NB4 (cell line): ENCODE data around the gene IGFBP6.

Experiments used
- MYC ChIP-seq: IDR thresholded peaks from 2 replicates; pipeline ENCODE4 v1.6.1; 2011; ENCODE audit warnings: low read depth, low read length
- POLR2A ChIP-seq: IDR thresholded peaks from 2 replicates; pipeline ENCODE4 v1.6.1; 2011; ENCODE audit warnings: mild to moderate bottlenecking; ENCODE audit not compliant: insufficient read length; ENCODE audit errors: extremely low read depth
- TF ChIP-seq, protein P1 (sequence below): IDR thresholded peaks from one replicate; pipeline ENCODE4 v1.5.1; 2012; ENCODE audit warnings: low read depth, low read length

DNA sequence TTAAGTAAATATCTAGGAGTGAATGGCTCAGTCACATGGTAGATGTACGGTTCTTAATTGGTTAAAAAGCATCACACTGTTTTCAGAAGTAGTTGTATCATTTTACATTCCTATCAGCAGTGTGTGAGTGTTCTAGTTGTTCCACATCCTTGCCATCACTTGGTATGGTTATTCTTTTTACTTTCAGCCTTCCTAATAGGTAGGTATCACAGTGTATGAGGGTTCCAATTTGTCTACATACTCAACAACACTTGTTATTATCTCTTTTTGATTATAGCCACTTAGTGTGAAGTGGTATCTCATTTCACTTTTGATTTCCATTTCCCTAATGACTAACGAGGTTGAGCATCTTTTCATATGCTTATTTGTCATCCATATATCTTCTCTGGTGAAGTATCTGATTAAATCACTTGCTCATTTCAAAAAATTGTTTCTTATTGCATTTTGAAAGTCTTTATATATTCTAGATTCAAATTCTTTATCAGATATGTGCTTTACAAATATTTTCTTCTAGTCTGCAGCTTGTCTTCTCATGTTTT lies 14.8 kb upstream of the IGFBP6 start:
- TF ChIP-seq, protein P1, sequence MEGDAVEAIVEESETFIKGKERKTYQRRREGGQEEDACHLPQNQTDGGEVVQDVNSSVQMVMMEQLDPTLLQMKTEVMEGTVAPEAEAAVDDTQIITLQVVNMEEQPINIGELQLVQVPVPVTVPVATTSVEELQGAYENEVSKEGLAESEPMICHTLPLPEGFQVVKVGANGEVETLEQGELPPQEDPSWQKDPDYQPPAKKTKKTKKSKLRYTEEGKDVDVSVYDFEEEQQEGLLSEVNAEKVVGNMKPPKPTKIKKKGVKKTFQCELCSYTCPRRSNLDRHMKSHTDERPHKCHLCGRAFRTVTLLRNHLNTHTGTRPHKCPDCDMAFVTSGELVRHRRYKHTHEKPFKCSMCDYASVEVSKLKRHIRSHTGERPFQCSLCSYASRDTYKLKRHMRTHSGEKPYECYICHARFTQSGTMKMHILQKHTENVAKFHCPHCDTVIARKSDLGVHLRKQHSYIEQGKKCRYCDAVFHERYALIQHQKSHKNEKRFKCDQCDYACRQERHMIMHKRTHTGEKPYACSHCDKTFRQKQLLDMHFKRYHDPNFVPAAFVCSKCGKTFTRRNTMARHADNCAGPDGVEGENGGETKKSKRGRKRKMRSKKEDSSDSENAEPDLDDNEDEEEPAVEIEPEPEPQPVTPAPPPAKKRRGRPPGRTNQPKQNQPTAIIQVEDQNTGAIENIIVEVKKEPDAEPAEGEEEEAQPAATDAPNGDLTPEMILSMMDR = no peak
- TF ChIP-seq POLR2A (no peak), MYC (no peak)
